HEK293T (cell line): ENCODE measurements around the gene DTNBP1.

Source experiments
- CTCF ChIA-PET: fragments of 350-600 bp; formaldehyde crosslinking; extraction: SDS; loops from one replicate; lab custom pipeline; 2021; ENCODE audit warnings: antibody characterized with exemption, inconsistent platforms; lab: Yijun Ruan, JAX
- POLR2A ChIA-PET: fragments of 350-600 bp; formaldehyde crosslinking; extraction: SDS; loops from one replicate; lab custom pipeline; 2020; ENCODE audit warnings: antibody characterized with exemption, inconsistent platforms; lab: Yijun Ruan, JAX
- DNase-seq: peaks from one replicate; pipeline ENCODE4 v3.0.0; 2012; ENCODE audit warnings: mixed read lengths; ENCODE audit errors: extremely low spot score
- ARNT ChIP-seq: fragments of 450-650 bp; IDR thresholded peaks from 2 replicates; pipeline ENCODE4 v1.6.1; 2017; ENCODE audit warnings: mild to moderate bottlenecking
- BHLHE40 ChIP-seq: fragments of 450-650 bp; IDR thresholded peaks from 2 replicates; pipeline ENCODE4 v1.6.1; 2016; ENCODE audit warnings: mild to moderate bottlenecking, moderate library complexity, borderline replicate concordance
- CTBP1 ChIP-seq: fragments of 450-650 bp; IDR thresholded peaks from 2 replicates; pipeline ENCODE4 v1.6.1; 2016; ENCODE audit warnings: borderline replicate concordance
- ELF4 ChIP-seq: fragments of 450-650 bp; IDR thresholded peaks from 2 replicates; pipeline ENCODE4 v1.6.1; 2017; ENCODE audit warnings: antibody characterized with exemption
- FOXA1 ChIP-seq: fragments of 450-650 bp; IDR thresholded peaks from 2 replicates; pipeline ENCODE4 v1.6.1; 2016; ENCODE audit warnings: mild to moderate bottlenecking
- FOXK2 ChIP-seq: fragments of 450-650 bp; IDR thresholded peaks from 2 replicates; pipeline ENCODE4 v1.6.1; 2016; ENCODE audit warnings: mild to moderate bottlenecking
- FOXM1 ChIP-seq: fragments of 450-650 bp; IDR thresholded peaks from 2 replicates; pipeline ENCODE4 v1.6.1; 2017; ENCODE audit warnings: mild to moderate bottlenecking, borderline replicate concordance
- HDGF ChIP-seq: fragments of 450-650 bp; IDR thresholded peaks from 2 replicates; pipeline ENCODE4 v1.6.1; 2017; ENCODE audit warnings: antibody characterized with exemption, borderline replicate concordance
- L3MBTL2 ChIP-seq: fragments of 450-650 bp; conservative IDR thresholded peaks from 2 replicates; pipeline ENCODE4 v1.6.1; 2016; ENCODE audit warnings: mild to moderate bottlenecking
- LEF1 ChIP-seq: fragments of 450-650 bp; IDR thresholded peaks from 2 replicates; pipeline ENCODE4 v1.6.1; 2017; ENCODE audit warnings: mild to moderate bottlenecking, borderline replicate concordance
- NFRKB ChIP-seq: fragments of 450-650 bp; IDR thresholded peaks from 2 replicates; pipeline ENCODE4 v1.6.1; 2016; ENCODE audit warnings: mild to moderate bottlenecking, moderate library complexity
- PKNOX1 ChIP-seq: fragments of 450-650 bp; IDR thresholded peaks from 2 replicates; pipeline ENCODE4 v1.6.1; 2016
- SP1 ChIP-seq: fragments of 450-650 bp; IDR thresholded peaks from 2 replicates; pipeline ENCODE4 v1.6.1; 2017
- SUZ12 ChIP-seq: fragments of 450-650 bp; IDR thresholded peaks from 2 replicates; pipeline ENCODE4 v1.6.1; 2016; ENCODE audit warnings: mild to moderate bottlenecking
- TARDBP ChIP-seq: fragments of 450-650 bp; IDR thresholded peaks from 2 replicates; pipeline ENCODE4 v1.6.1; 2016
- ZNF384 ChIP-seq: fragments of 450-650 bp; IDR thresholded peaks from 2 replicates; pipeline ENCODE4 v1.6.1; 2016

DTNBP1 gene

GRCh38 chr6:15662326-15663129 lies at the start of gene DTNBP1:
Gene DTNBP1 (minus strand): TSS chr6:15663028. CDS start chr6:15662869, 159 bp downstream.
- DNase-seq = peak; percentile 94
- CTCF ChIA-PET = no interaction called here
- POLR2A ChIA-PET = interaction anchor here (0.8 to 1.0 kb wide), 3 partner anchors 11 to 466 kb away, joined by 3 to 5 read pairs (median 4); partner anchors contain the start of gene MYLIP
- TF ChIP-seq FOXM1 (no peak), L3MBTL2 (peak; percentile 38; the same call in 1 of the 2 replicates), PKNOX1 (no peak), SUZ12 (no peak), ZNF384 (no peak), LEF1 (no peak)

GRCh38 chr6:15709651-15710269 lies 46.9 kb upstream of the DTNBP1 start:
- POLR2A ChIA-PET = interaction anchor here (0.5 kb wide), 1 partner anchor 176 kb away, joined by 3 read pairs; no protein-coding TSS in a partner anchor
- DNase-seq = no peak
- CTCF ChIA-PET = interaction anchor here (0.7 kb wide), 1 partner anchor 574 kb away, joined by 6 read pairs; no protein-coding TSS in a partner anchor
- TF ChIP-seq FOXM1 (no peak), FOXA1 (no peak), PKNOX1 (no peak), LEF1 (no peak), BHLHE40 (no peak), SUZ12 (no peak)

GRCh38 chr6:15708231-15708630 lies 45.4 kb upstream of the DTNBP1 start:
- ChIA-PET CTCF (no interaction called here), POLR2A (no interaction called here)
- TF ChIP-seq FOXM1 = no peak
- no peak for TF ChIP-seq HDGF
- no peak for DNase-seq

GRCh38 chr6:15705981-15706380 lies 43.2 kb upstream of the DTNBP1 start:
- no peak for DNase-seq
- TF ChIP-seq ARNT (no peak), PKNOX1 (no peak), CTBP1 (no peak), SP1 (no peak), L3MBTL2 (no peak), TARDBP (no peak), FOXM1 (no peak), FOXA1 (no peak), SUZ12 (no peak), BHLHE40 (no peak), FOXK2 (no peak), HDGF (no peak), ZNF384 (no peak), NFRKB (no peak)
- ChIA-PET CTCF (no interaction called here), POLR2A (no interaction called here)

- ChIA-PET POLR2A (no interaction called here), CTCF (interaction anchor here (0.9 to 1.1 kb wide), 2 partner anchors 34 to 485 kb away, joined by 3 read pairs; no protein-coding TSS in a partner anchor)
- DNase-seq = no peak
- TF ChIP-seq NFRKB (no peak), HDGF (no peak), ELF4 (no peak), LEF1 (no peak), ZNF384 (no peak), BHLHE40 (no peak), FOXK2 (no peak), SUZ12 (no peak), ARNT (no peak), FOXA1 (no peak), SP1 (no peak), FOXM1 (no peak), CTBP1 (no peak)
These were observed 35.6 kb upstream of the DTNBP1 start for GRCh38 chr6:15698471-15698870.

- ChIA-PET POLR2A (no interaction called here), CTCF (interaction anchor here (0.9 to 1.1 kb wide), 2 partner anchors 33 to 485 kb away, joined by 3 read pairs; no protein-coding TSS in a partner anchor)
- no peak for DNase-seq
- TF ChIP-seq CTBP1 (no peak), L3MBTL2 (no peak), FOXK2 (no peak), FOXM1 (no peak), FOXA1 (no peak), ZNF384 (no peak), NFRKB (no peak), ELF4 (no peak), HDGF (no peak), BHLHE40 (no peak), TARDBP (no peak), ARNT (no peak), SUZ12 (no peak), LEF1 (no peak), PKNOX1 (no peak), SP1 (no peak)
These were observed 35.1 kb upstream of the DTNBP1 start for GRCh38 chr6:15697895-15698294.
